HCT116 (cell line): ENCODE results near the gene ADGRV1. TPM values are rescaled to one million over a fixed set of nuclear protein-coding genes. Genes with fewer than 3 reads are reported as not detected.

Source experiments
- ATAC-seq: fragments of 200-7000 bp; cut with Tn5 transposase; 2 replicates; pipeline ENCODE4 v1.9.1; 2020; ENCODE audit warnings: mild to moderate bottlenecking, moderate library complexity
- BruUV-seq: library from RNA; stranded (reverse); fragments of 400-500 nt; replicated peaks from 2 replicates; lab custom pipeline; 2021; lab: Mats Ljungman, UMichigan
- CTCF ChIA-PET: fragments of 300-600 bp; sonication (Branson Sonifier 250); formaldehyde crosslinking; loops from one replicate; lab custom pipeline; 2021; ENCODE audit warnings: antibody characterized with exemption; lab: Charles Lee
- POLR2A ChIA-PET: fragments of 300-600, 350-600 bp; sonication (Branson Sonifier 250); formaldehyde crosslinking; loops from one replicate; lab custom pipeline; 2021; ENCODE audit warnings: antibody characterized with exemption; lab: Charles Lee
- RAD21 ChIA-PET, 2 experiments: fragments of 300-600 bp; sonication (Branson Sonifier 250); formaldehyde crosslinking; loops; one replicate each; lab custom pipeline; 2023; ENCODE audit warnings: low total read pairs in 2 of 2; ENCODE audit not compliant: uncharacterized antibody in 2 of 2, unreplicated experiment in 2 of 2, low non-redundant PET in 1 of 2; lab: Charles Lee
- DNase-seq: peaks from one replicate; pipeline ENCODE4 v3.0.0-alpha.2; 2010; ENCODE audit warnings: low read depth, low spot score
- H2AFZ ChIP-seq: fragments of 200-600 bp; shearing (Covaris generic), sonication (generic); 2 replicates; pipeline ENCODE4 v1.6.1; 2017; ENCODE audit warnings: low read depth, mixed run types, mixed read lengths, antibody characterized with exemption, low read length; ENCODE audit not compliant: poor library complexity, severe bottlenecking
- H3K27ac ChIP-seq: 2 replicates; pipeline ENCODE4 v1.5.1; 2012; ENCODE audit warnings: low read depth, low read length
- H3K27me3 ChIP-seq: fragments of 200-600 bp; sonication (generic); 2 replicates; pipeline ENCODE4 v1.6.1; 2016; ENCODE audit warnings: mixed run types, low read length, mixed read lengths; ENCODE audit not compliant: insufficient read depth
- H3K36me3 ChIP-seq, 2 experiments: fragments of 200-500 bp in 1 of 2; fragments of 200-600 bp in 1 of 2; sonication (Bioruptor generic) in 1 of 2; sonication (generic) in 1 of 2; 2 replicates each; pipeline versions ENCODE4 v1.5.1 to v1.6.1; 2014 to 2016; ENCODE audit warnings: low read length in 2 of 2, inconsistent platforms in 1 of 2, mixed read lengths in 1 of 2, mixed run types in 1 of 2; ENCODE audit not compliant: insufficient read depth in 2 of 2, control insufficient read depth in 1 of 2
- H3K4me1 ChIP-seq, 2 experiments: fragments of 200-600 bp in 1 of 2; sonication (generic) in 1 of 2; 2 replicates each; pipeline versions ENCODE4 v1.5.1 to v1.6.1; 2012 to 2017; ENCODE audit warnings: low read length in 2 of 2, inconsistent platforms in 1 of 2, mild to moderate bottlenecking in 1 of 2, mixed read lengths in 1 of 2, mixed run types in 1 of 2, moderate library complexity in 1 of 2; ENCODE audit not compliant: insufficient read depth in 2 of 2, control insufficient read depth in 1 of 2
- H3K4me2 ChIP-seq: fragments of 200-600 bp; sonication (generic); 2 replicates; pipeline ENCODE4 v1.6.1; 2017; ENCODE audit warnings: mixed run types, low read length, mixed read lengths
- H3K4me3 ChIP-seq, 2 experiments: fragments of 200-600 bp in 1 of 2; sonication (generic) in 1 of 2; replicated peaks in 1 of 2; 2 replicates each; pipeline ENCODE4 v1.5.1; 2011 to 2016; ENCODE audit warnings: low read length in 2 of 2, control low read depth in 1 of 2, low read depth in 1 of 2, mild to moderate bottlenecking in 1 of 2, mixed read lengths in 1 of 2, mixed run types in 1 of 2
- H3K79me2 ChIP-seq: fragments of 200-600 bp; sonication (generic); 2 replicates; pipeline ENCODE4 v1.6.1; 2017; ENCODE audit warnings: mild to moderate bottlenecking, mixed run types, low read length, moderate library complexity, mixed read lengths; ENCODE audit not compliant: insufficient read depth
- H3K9ac ChIP-seq: fragments of 200-600 bp; sonication (generic); 2 replicates; pipeline ENCODE4 v1.6.1; 2016; ENCODE audit warnings: low read length, mixed read lengths
- H3K9me2 ChIP-seq: fragments of 200-600 bp; sonication (generic), shearing (Covaris generic); 2 replicates; pipeline ENCODE4 v1.6.1; 2017; ENCODE audit warnings: mixed run types, mild to moderate bottlenecking, moderate library complexity; ENCODE audit not compliant: insufficient read depth
- H3K9me3 ChIP-seq, 2 experiments: fragments of 200-500 bp in 1 of 2; fragments of 200-600 bp in 1 of 2; sonication (Bioruptor generic) in 1 of 2; sonication (generic) in 1 of 2; 2 replicates each; pipeline ENCODE4 v1.6.1; 2014 to 2017; ENCODE audit warnings: low read length in 2 of 2, mixed read lengths in 2 of 2, inconsistent platforms in 1 of 2, low read depth in 1 of 2, mild to moderate bottlenecking in 1 of 2, mixed run types in 1 of 2, moderate library complexity in 1 of 2; ENCODE audit not compliant: control insufficient read depth in 1 of 2, insufficient read depth in 1 of 2
- H4K20me1 ChIP-seq: fragments of 200-600 bp; sonication (generic), shearing (Covaris generic); 2 replicates; pipeline ENCODE4 v1.6.1; 2017; ENCODE audit warnings: mixed run types, mild to moderate bottlenecking, moderate library complexity; ENCODE audit not compliant: insufficient read depth
- ATF3 ChIP-seq: IDR thresholded peaks from 2 replicates; pipeline ENCODE4 v1.6.1; 2012
- CTCF ChIP-seq, 3 experiments: fragments of 200-600 bp in 1 of 3; sonication (generic) in 1 of 3; IDR thresholded peaks in 2 of 3; conservative IDR thresholded peaks in 1 of 3; 2 replicates each; pipeline ENCODE4 v1.5.1; 2012 to 2017; ENCODE audit warnings: low read depth in 2 of 3, low read length in 2 of 3, antibody characterized with exemption in 1 of 3, borderline replicate concordance in 1 of 3, control low read depth in 1 of 3, mild to moderate bottlenecking in 1 of 3, mixed read lengths in 1 of 3, mixed run types in 1 of 3, moderate library complexity in 1 of 3; ENCODE audit not compliant: insufficient read depth in 1 of 3
- EGR1 ChIP-seq: IDR thresholded peaks from 2 replicates; pipeline ENCODE4 v1.6.1; 2012; ENCODE audit warnings: low read depth
- ELF1 ChIP-seq: IDR thresholded peaks from 2 replicates; pipeline ENCODE4 v1.6.1; 2012; ENCODE audit warnings: low read depth, borderline replicate concordance
- EZH2 ChIP-seq: fragments of 200-600 bp; sonication (generic); IDR thresholded peaks from 2 replicates; pipeline ENCODE4 v1.6.1; 2017; ENCODE audit warnings: antibody characterized with exemption, mixed run types
- FOSL1 ChIP-seq: IDR thresholded peaks from 2 replicates; pipeline ENCODE4 v1.6.1; 2012; ENCODE audit warnings: low read depth
- JUND ChIP-seq: IDR thresholded peaks from 2 replicates; pipeline ENCODE4 v1.6.1; 2012
- POLR2AphosphoS5 ChIP-seq: IDR thresholded peaks from 2 replicates; pipeline ENCODE4 v1.6.1; 2011; ENCODE audit warnings: mild to moderate bottlenecking, low read depth, low read length, moderate library complexity
- RAD21 ChIP-seq: IDR thresholded peaks from 2 replicates; pipeline ENCODE4 v1.6.1; 2012; ENCODE audit warnings: low read depth, mild to moderate bottlenecking
- SP1 ChIP-seq: IDR thresholded peaks from 2 replicates; pipeline ENCODE4 v1.6.1; 2012; ENCODE audit warnings: low read depth
- SRF ChIP-seq: IDR thresholded peaks from 2 replicates; pipeline ENCODE4 v1.6.1; 2012; ENCODE audit warnings: low read depth
- YY1 ChIP-seq: IDR thresholded peaks from 2 replicates; pipeline ENCODE4 v1.6.1; 2011; ENCODE audit warnings: low read length, low read depth, moderate library complexity, mild to moderate bottlenecking; ENCODE audit not compliant: insufficient replicate concordance; ENCODE audit errors: extremely low read depth
- ZFX ChIP-seq: fragments of 450-650 bp; IDR thresholded peaks from 2 replicates; pipeline ENCODE4 v1.6.1; 2017
- intact Hi-C: fragments of 100-400 bp; cut with micrococcal nuclease; formaldehyde crosslinking; loops from 2 replicates; pipeline ENCODE4 v1.10.0; 2022
- total RNA-seq: library from RNA; stranded (reverse); gene quantifications from one replicate; pipeline ENCODE4 v1.2.1, GENCODE V29; 2021; ENCODE audit not compliant: unreplicated experiment

Gene ADGRV1
- total RNA-seq, 1 experiment from 2014 or later = 6.0 TPM

GRCh38 chr5:91061094-91061493 is 502.5 kb downstream of the ADGRV1 start:
- Histone ChIP-seq H3K9me3 (no peaks in the 10 kb centered on the region), H3K4me3 (no peak overlapping the region), H3K4me1 (no peaks in the 10 kb centered on the region), H3K27ac (no peak overlapping the region), H3K27me3 (no peaks in the 10 kb centered on the region), H3K79me2 (no peaks in the 10 kb centered on the region), H3K9me2 (no peaks in the 10 kb centered on the region), H3K36me3 (no peaks in the 10 kb centered on the region), H4K20me1 (no peaks in the 10 kb centered on the region), H2AFZ (no peak overlapping the region), H3K9ac (no peak overlapping the region), H3K4me2 (no peak overlapping the region)
- no peak for DNase-seq
- RAD21 ChIA-PET = no interaction called here
- TF ChIP-seq RAD21 (no peak), ELF1 (no peak), SRF (no peak), JUND (no peak), CTCF (IDR thresholded peaks at IDR 0.05 in 2 of 3, conservative IDR thresholded peaks at IDR 0.05 in 1 of 3; ENCODE audit: borderline replicate concordance in 1 of 3, insufficient read depth in 1 of 3, low read depth in 2 of 3, low read length in 2 of 3) (no peak), EZH2 (no peak), SP1 (no peak), EGR1 (no peak), YY1 (no peak), ATF3 (no peak), POLR2AphosphoS5 (no peak), FOSL1 (no peak), ZFX (no peak)
- intact Hi-C loops = no loop called here
- POLR2A ChIA-PET = no interaction called here
- CTCF ChIA-PET = no interaction called here
- no peak for ATAC-seq
- no TSS peak for BruUV-seq
